Smooth muscle cell (in vitro differentiated cells): ENCODE measurements around the gene GALNT18. TPM values are rescaled to one million over a fixed set of nuclear protein-coding genes. Genes with fewer than 3 reads are reported as not detected.

Experiments
- DNase-seq: peaks from one replicate; lab custom pipeline; 2025; ENCODE audit not compliant: unreplicated experiment; lab: John Stamatoyannopoulos, UW
- H2AFZ ChIP-seq: fragments of 200-600 bp; sonication (generic); 2 replicates; pipeline ENCODE4 v1.6.0; 2016; ENCODE audit warnings: antibody characterized with exemption, low read depth, mild to moderate bottlenecking
- H3F3A ChIP-seq: fragments of 200-600 bp; sonication (generic); 2 replicates; pipeline ENCODE4 v1.6.0; 2017; ENCODE audit warnings: antibody characterized with exemption, low read depth
- H3K27ac ChIP-seq: fragments of 200-600 bp; sonication (generic); 2 replicates; pipeline ENCODE4 v1.5.1; 2016; ENCODE audit warnings: low read depth, mild to moderate bottlenecking
- H3K27me3 ChIP-seq: fragments of 200-600 bp; sonication (generic); 2 replicates; pipeline ENCODE4 v1.6.1; 2016; ENCODE audit warnings: low read depth, mild to moderate bottlenecking
- H3K36me3 ChIP-seq: fragments of 200-600 bp; sonication (generic); 2 replicates; pipeline ENCODE4 v1.5.1; 2016; ENCODE audit warnings: low read depth
- H3K4me1 ChIP-seq: fragments of 200-600 bp; sonication (generic); 2 replicates; pipeline ENCODE4 v1.5.1; 2016; ENCODE audit warnings: low read depth
- H3K4me2 ChIP-seq: fragments of 200-600 bp; sonication (generic); 2 replicates; pipeline ENCODE4 v1.6.0; 2016; ENCODE audit warnings: mild to moderate bottlenecking
- H3K4me3 ChIP-seq: fragments of 200-600 bp; sonication (generic); 2 replicates; pipeline ENCODE4 v1.5.1; 2016; ENCODE audit warnings: mild to moderate bottlenecking
- H3K79me2 ChIP-seq: fragments of 200-600 bp; sonication (generic); 2 replicates; pipeline ENCODE4 v1.6.0; 2016; ENCODE audit warnings: low read depth, mild to moderate bottlenecking
- H3K9ac ChIP-seq: fragments of 200-600 bp; sonication (generic); 2 replicates; pipeline ENCODE4 v1.6.0; 2016; ENCODE audit warnings: low read depth
- H3K9me3 ChIP-seq: fragments of 200-600 bp; sonication (generic); replicated peaks from 2 replicates; pipeline ENCODE4 v1.5.1; 2016; ENCODE audit warnings: low read depth
- H4K20me1 ChIP-seq: fragments of 200-600 bp; sonication (generic); 2 replicates; pipeline ENCODE4 v1.6.0; 2016; ENCODE audit warnings: low read depth
- CTCF ChIP-seq: fragments of 200-600 bp; sonication (generic); IDR thresholded peaks from 2 replicates; pipeline ENCODE4 v1.5.1; 2017; ENCODE audit warnings: borderline replicate concordance, mild to moderate bottlenecking, antibody characterized with exemption; ENCODE audit not compliant: insufficient read depth, poor library complexity, severe bottlenecking
- WGBS: methylation state at CpG from one replicate; pipeline ENCODE4 v1.1.7; 2016; ENCODE audit warnings: low lambda C conversion rate; 5-methylcytosine and 5-hydroxymethylcytosine counted together
- polyA plus RNA-seq: library from polyadenylated mRNA; unstranded; fragments of >200 nt; fragmentation: Nextera tagmentation; extraction: Ambion mirVana; gene quantifications from 2 replicates; pipeline ENCODE4 v1.2.1, GENCODE V29; 2016
- total RNA-seq: library from RNA; depleted of rRNA; stranded (reverse); fragments of >200 nt; gene quantifications from 2 replicates; pipeline ENCODE4 v1.2.3, GENCODE V29; 2014

The GALNT18 gene
- total and polyA plus RNA-seq, 2 experiments from 2014 or later, result 11.5 to 16.3 TPM

- Histone ChIP-seq H3K79me2 (no peaks in the 10 kb centered on the region), H3K4me2 (no peak overlapping the region)
- TF ChIP-seq CTCF, result no peak
These were observed 221.1 kb downstream of the GALNT18 start for GRCh38 chr11:11400635-11401232.

GRCh38 chr11:11400121-11400520, 221.7 kb downstream of the GALNT18 start:
- H3F3A ChIP-seq, result no peaks in the 10 kb centered on the region
- H2AFZ ChIP-seq, result no peak overlapping the region
- no peaks in the 10 kb centered on the region for H4K20me1 ChIP-seq
- no peak for DNase-seq
- H3K27me3 ChIP-seq, result no peaks in the 10 kb centered on the region
- no peak overlapping the region for H3K4me3 ChIP-seq
- no peaks in the 10 kb centered on the region for H3K79me2 ChIP-seq
- H3K4me1 ChIP-seq, result peaks cover 17% of the 10 kb centered on the region
- H3K36me3 ChIP-seq, result no peaks in the 10 kb centered on the region
- H3K9me3 ChIP-seq, result no peaks in the 10 kb centered on the region
- H3K4me2 ChIP-seq, result no peak overlapping the region
- no peak overlapping the region for H3K9ac ChIP-seq
- 93% methylated on average over 3 of the region's 3 CpGs for WGBS
- no peak for TF ChIP-seq CTCF
- no peak overlapping the region for H3K27ac ChIP-seq

More at GRCh38 chr11:11400635-11401232, 221.1 kb downstream of the GALNT18 start:
- no peaks in the 10 kb centered on the region for H3F3A ChIP-seq
- H4K20me1 ChIP-seq, result no peaks in the 10 kb centered on the region
- no peaks in the 10 kb centered on the region for H3K36me3 ChIP-seq
- H3K9ac ChIP-seq, result no peak overlapping the region
- no peak for DNase-seq
- no peak overlapping the region for H2AFZ ChIP-seq
- no peaks in the 10 kb centered on the region for H3K27me3 ChIP-seq
- no peak overlapping the region for H3K4me3 ChIP-seq
- H3K4me1 ChIP-seq, result peaks cover 17% of the 10 kb centered on the region
- 84% methylated on average over 9 of the region's 9 CpGs for WGBS
- H3K9me3 ChIP-seq, result no peaks in the 10 kb centered on the region
- no peak overlapping the region for H3K27ac ChIP-seq

- no peak overlapping the region for H3K4me3 ChIP-seq
- WGBS, result 90% methylated on average over 3 of the region's 3 CpGs
- DNase-seq, result no peak
- no peaks in the 10 kb centered on the region for H3K9me3 ChIP-seq
- H3K79me2 ChIP-seq, result no peaks in the 10 kb centered on the region
- no peaks in the 10 kb centered on the region for H3K36me3 ChIP-seq
- H2AFZ ChIP-seq, result no peak overlapping the region
- no peak overlapping the region for H3K9ac ChIP-seq
- H3K4me1 ChIP-seq, result peaks cover 11% of the 10 kb centered on the region
- TF ChIP-seq CTCF, result no peak
- peak overlapping the region; percentile 93 for H3K27ac ChIP-seq
- H3F3A ChIP-seq, result no peaks in the 10 kb centered on the region
- H3K4me2 ChIP-seq, result no peak overlapping the region
- no peaks in the 10 kb centered on the region for H4K20me1 ChIP-seq
- no peaks in the 10 kb centered on the region for H3K27me3 ChIP-seq
These were observed 224.0 kb downstream of the GALNT18 start for GRCh38 chr11:11397781-11398180.

GRCh38 chr11:11397036-11397415, 224.8 kb downstream of the GALNT18 start:
- H3F3A ChIP-seq, result no peaks in the 10 kb centered on the region
- no peaks in the 10 kb centered on the region for H3K36me3 ChIP-seq
- H3K9ac ChIP-seq, result peak overlapping the region; percentile 87
- TF ChIP-seq CTCF, result no peak
- H3K27ac ChIP-seq, result peak overlapping the region; percentile 93
- no peak overlapping the region for H2AFZ ChIP-seq
- H3K4me2 ChIP-seq, result peak overlapping the region; percentile 71
- no peak for DNase-seq
- H3K27me3 ChIP-seq, result no peaks in the 10 kb centered on the region
- peaks cover 11% of the 10 kb centered on the region for H3K4me1 ChIP-seq
- no peaks in the 10 kb centered on the region for H3K9me3 ChIP-seq
- WGBS, result 47% methylated on average over 2 of the region's 2 CpGs
- no peaks in the 10 kb centered on the region for H3K79me2 ChIP-seq
- H4K20me1 ChIP-seq, result no peaks in the 10 kb centered on the region
- no peak overlapping the region for H3K4me3 ChIP-seq
